HepG2 (cell line): ENCODE measurements around the gene ISG20.

ENCODE experiments used
- CTCF ChIP-seq: sonication (generic); formaldehyde crosslinking; IDR thresholded peaks from 2 replicates; pipeline ENCODE4 v1.5.0; 2020; ENCODE audit warnings: mild to moderate bottlenecking, missing genetic modification reagents, moderate library complexity
- GTF2F1 ChIP-seq: fragments of 150-350 bp; IDR thresholded peaks from 2 replicates; pipeline ENCODE4 v1.6.1; 2014; ENCODE audit warnings: low read length
- MTF1 ChIP-seq: sonication (generic); formaldehyde crosslinking; IDR thresholded peaks from 2 replicates; pipeline ENCODE4 v1.5.0; 2020; ENCODE audit warnings: missing genetic modification reagents
- POLR2AphosphoS5 ChIP-seq: IDR thresholded peaks from 2 replicates; pipeline ENCODE4 v1.6.1; 2012; ENCODE audit warnings: low read depth, low read length

- no peak; the same call in 1 of the 2 replicates for TF ChIP-seq POLR2AphosphoS5
- TF ChIP-seq MTF1 (CRISPR knock-in tag) = no peak
- no peak for TF ChIP-seq CTCF (CRISPR knock-in tag)
- TF ChIP-seq GTF2F1 = no peak
Observed at GRCh38 chr15:88625943-88626741, 12.7 kb upstream of the ISG20 start.
